ENCODE data around the gene JARID2.

JARID2 gene

GRCh38 chr6:15449011-15449410, 203.1 kb downstream of the JARID2 start:
- no peak for DNase-seq

- DNase-seq = no peak
Measured at GRCh38 chr6:15451738-15452137, 205.9 kb downstream of the JARID2 start.

GRCh38 chr6:15452182-15452941, 206.5 kb downstream of the JARID2 start:
- no peak for DNase-seq

DNA sequence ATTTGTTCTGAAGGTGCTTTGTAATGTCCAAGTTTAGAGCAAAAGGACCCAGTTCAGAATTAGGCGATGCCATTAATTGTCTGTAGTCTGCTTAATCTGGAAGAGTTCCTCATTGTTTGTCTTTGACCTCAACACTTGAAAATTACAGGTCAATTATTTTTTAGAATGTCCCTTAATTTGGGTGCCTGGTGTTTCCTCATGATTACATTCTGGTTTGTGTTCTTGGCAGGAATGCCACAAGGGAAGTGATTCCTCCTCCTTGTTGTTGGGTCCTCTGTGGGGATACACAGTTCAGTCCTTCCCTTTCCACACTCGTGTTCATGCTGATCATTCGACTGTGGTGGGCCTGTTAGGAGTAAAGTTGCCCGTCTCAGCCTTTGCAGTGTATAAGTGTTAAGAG, 207.3 kb downstream of the JARID2 start:
- no peak for DNase-seq

DNA sequence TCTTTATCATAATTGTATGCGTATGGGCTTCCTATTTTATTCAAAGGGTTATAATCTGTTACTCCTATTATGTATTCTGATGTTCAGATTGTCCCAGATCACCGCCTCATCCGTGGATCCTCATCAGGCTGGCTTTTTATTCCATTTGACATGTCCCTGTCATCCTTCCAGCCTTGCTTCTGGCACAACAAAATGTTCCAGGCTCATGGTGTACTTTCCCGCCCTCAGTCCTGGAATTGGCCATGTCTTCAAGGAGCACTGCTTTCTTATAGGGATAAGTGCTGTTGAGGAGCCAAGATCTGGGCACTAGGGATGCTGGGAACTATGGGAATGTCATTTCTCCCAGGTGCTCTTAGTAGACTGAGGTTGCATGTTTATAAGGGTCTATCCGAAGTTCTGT, 207.8 kb downstream of the JARID2 start:
- no peak for DNase-seq

GRCh38 chr6:15456422-15456821, 210.6 kb downstream of the JARID2 start:
- no peak for DNase-seq

DNA sequence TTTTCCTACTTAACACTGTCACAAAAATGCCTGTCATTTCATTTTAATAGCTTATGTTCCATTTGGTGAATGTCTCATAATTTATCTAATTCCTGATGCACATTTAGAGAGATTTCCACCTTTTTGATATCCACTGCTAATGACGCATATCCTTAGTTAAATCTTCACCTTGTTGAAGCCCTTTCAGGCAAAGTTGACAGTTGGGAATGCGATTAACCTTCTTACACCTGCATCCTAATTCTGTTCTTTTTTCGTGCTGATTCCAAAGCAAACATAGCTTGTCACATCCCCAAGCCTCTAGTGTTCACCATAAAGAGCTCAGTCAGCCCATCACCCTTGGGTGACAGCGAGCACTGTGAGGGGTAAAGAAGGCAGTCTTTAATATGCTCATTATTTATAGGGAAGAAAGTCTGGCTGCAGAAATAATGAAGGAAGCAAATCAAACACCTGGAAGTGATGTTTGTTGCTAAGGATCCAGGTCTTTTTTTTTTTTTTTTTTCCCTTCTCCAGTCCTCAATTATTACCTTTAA, 211.3 kb downstream of the JARID2 start:
- DNase-seq = no peak

- DNase-seq = no peak
Measured at GRCh38 chr6:15458021-15458459, 212.2 kb downstream of the JARID2 start.

DNA sequence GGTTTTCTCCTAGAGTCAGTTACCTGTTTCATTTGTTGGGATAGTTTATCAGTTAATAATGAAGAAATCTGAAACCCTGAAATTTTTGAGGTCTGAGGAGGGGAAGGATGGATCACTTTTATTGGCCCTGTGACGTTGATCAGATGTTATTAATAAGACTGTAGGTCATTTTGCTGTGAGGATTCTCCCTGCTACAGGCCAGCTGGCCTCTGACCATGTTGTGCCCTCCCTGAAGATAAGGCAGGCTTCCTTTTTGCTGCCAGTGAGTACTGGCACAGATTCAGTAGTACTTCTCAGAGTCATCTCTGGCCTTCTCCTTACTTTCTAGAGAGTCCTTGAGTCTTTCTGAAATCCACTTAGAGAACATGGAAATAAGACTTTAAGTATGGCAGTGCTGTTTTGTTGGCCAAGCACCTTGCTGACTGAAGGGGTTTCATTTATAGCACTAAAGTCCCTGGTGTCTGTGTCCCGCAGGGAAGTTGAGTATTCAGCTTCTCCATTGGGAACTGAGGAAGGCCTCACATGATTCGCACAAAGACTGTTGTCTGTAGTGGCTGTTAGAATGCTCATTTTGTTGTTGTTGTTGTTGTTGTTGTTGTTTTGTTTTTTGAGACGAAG, 214.3 kb downstream of the JARID2 start:
- no peak for DNase-seq

- no peak for DNase-seq
Measured at GRCh38 chr6:15461127-15461944, 215.5 kb downstream of the JARID2 start.

GRCh38 chr6:15462256-15462655, 216.4 kb downstream of the JARID2 start:
- DNase-seq = no peak

GRCh38 chr6:15462717-15463525, 217.1 kb downstream of the JARID2 start:
- DNase-seq = no peak

DNA sequence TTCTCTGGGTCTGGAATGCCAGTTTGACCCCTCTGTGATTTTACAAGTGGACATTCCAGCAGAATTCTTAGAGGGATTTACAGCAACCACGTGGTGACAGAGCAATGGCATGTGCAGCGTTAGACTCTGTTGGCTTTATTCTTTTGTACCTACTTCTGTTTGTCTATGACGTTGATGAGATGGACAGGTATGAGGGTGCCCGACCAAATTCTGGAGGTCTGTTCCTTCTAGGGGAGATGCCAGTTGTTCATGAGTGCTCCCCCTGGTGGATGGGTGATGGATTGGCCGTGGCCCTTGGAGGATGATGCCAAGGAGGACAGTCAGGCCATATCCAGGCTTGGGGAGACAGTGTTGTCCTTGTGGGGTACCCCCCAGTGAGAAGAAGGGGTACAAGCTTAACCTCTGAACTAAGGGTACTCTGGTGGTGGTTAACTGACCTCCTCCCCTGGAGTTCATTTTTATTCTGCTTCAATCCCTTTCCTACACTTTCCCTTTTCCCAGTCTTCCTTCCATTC, 218.4 kb downstream of the JARID2 start:
- DNase-seq = no peak

GRCh38 chr6:15465212-15465611, 219.3 kb downstream of the JARID2 start:
- DNase-seq = no peak

DNA sequence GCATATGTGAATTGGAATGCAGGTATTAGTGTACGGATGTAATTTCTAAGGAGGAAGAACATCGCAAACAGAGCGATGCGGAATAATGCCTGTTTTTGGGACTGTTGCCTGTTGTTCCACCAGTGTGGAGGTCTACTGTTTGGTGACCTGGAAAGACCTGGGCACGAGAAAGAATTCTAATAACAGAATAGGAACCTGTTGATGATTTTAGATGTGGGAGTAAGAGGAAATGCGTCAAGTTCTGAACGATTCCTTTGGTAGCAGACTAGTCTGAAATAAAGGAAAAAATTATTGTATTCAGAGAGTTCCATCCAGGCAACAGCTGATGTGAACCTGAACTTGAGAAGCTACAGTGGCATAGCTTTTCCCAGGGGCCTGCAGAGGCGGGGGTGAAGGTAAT, 224.9 kb downstream of the JARID2 start:
- DNase-seq = no peak

DNA sequence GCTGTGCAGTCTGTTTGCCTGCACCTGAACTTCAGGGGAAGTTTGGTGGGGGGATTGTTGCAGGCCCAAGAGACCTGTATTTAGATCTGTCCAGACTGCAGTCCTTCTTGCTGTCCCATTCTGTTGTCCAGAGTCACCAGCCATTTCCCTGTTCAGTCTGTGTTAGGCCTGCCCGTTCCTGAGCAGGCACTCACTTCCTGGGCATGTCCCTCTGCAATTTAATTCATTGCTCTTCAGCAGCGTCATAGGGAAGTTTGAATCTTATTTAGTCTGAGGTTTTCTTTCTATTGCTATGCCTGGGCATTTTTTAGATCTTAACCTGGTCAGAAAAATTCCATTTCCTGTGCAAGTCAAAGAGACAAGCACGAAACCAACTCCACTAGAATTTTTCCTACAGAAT, 226.8 kb downstream of the JARID2 start:
- no peak for DNase-seq

- DNase-seq = no peak
Measured at GRCh38 chr6:15473174-15473573, 227.3 kb downstream of the JARID2 start.

DNA sequence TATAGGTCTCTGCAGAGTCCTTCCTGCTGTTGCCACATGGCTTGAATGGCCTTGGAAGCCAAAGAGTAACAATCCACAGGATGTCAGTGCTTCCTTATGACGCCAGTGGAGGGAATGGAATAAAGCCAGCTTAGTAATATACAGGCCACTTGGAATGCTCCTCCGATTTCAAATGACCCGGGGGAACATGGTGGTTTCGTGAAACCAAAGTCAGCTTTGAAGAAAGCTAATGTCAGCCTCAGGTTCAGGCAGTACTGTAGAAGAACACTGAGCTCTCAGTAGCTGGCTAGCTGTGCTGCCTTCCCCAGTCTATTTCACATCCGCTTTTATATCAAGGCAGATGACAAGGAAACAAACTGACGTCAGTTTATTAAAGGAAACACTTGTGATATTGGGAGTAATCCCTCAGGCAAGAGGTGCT, 227.9 kb downstream of the JARID2 start:
- no peak for DNase-seq

GRCh38 chr6:15474196-15474595, 228.3 kb downstream of the JARID2 start:
- no peak for DNase-seq

GRCh38 chr6:15475261-15475660, 229.4 kb downstream of the JARID2 start:
- no peak for DNase-seq

GRCh38 chr6:15475872-15476271, 230.0 kb downstream of the JARID2 start:
- DNase-seq = no peak

GRCh38 chr6:15476631-15477380, 230.9 kb downstream of the JARID2 start:
- DNase-seq = no peak

Data from amniotic stem cell (primary cell).